ENCODE data around the gene CCDC78. TPM values are rescaled to one million over a fixed set of nuclear protein-coding genes. Genes with fewer than 3 reads are reported as not detected.
A peak's percentile ranks its signal among the peaks of the same experiment; 100 is the strongest.

CCDC78 gene
- total and polyA plus RNA-seq, 5 experiments from 2014 or later, result 1.1 to 15.1 (median 6.7) TPM; not detected in 1

DNA sequence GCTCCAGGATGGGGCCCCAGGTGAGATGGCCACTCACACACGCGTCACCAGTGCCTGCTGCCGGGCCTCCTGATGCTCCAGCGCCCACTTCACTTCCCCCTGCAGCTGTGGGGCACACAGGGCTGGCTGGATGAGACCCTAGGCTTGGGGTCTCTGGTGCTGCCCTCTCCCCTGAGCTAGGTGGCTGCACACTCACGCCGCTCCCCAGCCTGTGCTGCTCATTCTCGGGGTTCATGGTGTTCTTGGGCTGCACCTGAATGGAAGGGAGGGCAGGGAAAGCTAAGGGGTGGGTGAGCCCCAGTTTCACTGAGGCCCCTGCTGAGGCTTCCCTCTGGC is 1.2 kb downstream of the CCDC78 start:
- peaks cover 17 to 30% (median 21%) of the 10 kb centered on the region in 4 donors for H3K4me1 Mint-ChIP-seq
- DNase-seq (no peak), ATAC-seq (no peak)
- peak overlapping the region in 2 of 10 donors; percentile 30 to 34 for H3K4me3 Mint-ChIP-seq
- no peaks in the 10 kb centered on the region for H3K36me3 Mint-ChIP-seq
- H3K27ac Mint-ChIP-seq, result peak overlapping the region in 6 of 10 donors; percentile 22 to 79 (median 38)
- H3K9me3 Mint-ChIP-seq, result no peaks in the 10 kb centered on the region
- H3K27me3 Mint-ChIP-seq, result no peaks in the 10 kb centered on the region
- POLR2A ChIA-PET, result interaction anchor here (1.2 to 23.0 kb wide), 6 partner anchors 8 to 45 kb away, joined by 3 to 411 read pairs (median 28); partner anchors contain the start of genes ANTKMT, CCDC78, CIAO3 and HAGHL

DNA sequence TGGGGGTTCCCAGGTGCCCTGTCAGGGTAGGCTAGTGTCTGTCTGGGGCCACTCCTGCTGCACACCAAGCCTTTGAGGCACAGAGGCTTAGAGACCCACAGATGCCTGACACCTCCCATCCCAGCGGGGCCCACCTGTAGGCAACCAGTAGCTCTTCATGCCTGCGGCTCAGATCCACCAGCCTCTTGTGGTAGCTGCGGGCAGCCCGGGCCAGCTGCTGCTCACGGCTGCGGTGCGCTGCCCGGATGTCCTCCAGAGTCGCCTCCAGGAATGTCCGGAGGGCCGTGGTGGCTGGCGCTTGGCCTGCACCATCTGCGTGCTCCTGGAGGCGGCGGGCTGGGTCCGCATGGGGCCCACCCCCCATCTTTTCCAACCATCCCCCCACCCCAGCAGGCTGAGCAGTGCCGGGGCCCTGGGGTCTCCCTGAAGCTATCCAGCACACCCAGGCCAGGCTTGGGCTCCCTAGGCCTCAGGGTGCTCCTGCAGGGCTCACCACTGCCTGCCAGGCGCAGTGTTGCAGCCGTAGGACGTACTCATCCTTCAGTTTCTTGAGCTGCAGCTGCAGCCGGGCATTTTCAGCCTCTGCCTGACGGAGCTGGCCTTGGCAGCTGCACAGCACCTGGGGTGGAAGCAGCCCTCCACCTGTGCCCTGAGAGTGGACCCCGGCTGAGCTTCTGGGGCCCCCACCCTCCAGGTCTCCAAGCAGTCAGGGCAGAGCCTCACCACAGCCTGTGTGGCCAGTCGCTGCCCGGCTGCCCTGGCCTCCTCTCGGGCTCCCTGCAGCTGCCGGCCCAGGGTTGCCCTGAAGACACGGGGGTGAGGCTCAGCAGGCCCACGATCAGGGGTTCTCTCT is 1.8 kb downstream of the CCDC78 start:
- DNase-seq, result no peak
- Mint-ChIP-seq H3K4me3 (no peak overlapping the region), H3K27ac (peak overlapping the region in 4 of 10 donors; percentile 34 to 79 (median 57)), H3K36me3 (no peaks in the 10 kb centered on the region), H3K9me3 (no peaks in the 10 kb centered on the region), H3K27me3 (no peaks in the 10 kb centered on the region), H3K4me1 (peaks cover 17 to 36% (median 26%) of the 10 kb centered on the region in 4 donors)
- POLR2A ChIA-PET, result interaction anchor here (0.9 to 23.0 kb wide), 7 partner anchors 8 to 88 kb away, joined by 3 to 411 read pairs (median 5); partner anchors contain the start of genes ANTKMT, CCDC78, CIAO3 and HAGHL
- no peak for ATAC-seq

DNA sequence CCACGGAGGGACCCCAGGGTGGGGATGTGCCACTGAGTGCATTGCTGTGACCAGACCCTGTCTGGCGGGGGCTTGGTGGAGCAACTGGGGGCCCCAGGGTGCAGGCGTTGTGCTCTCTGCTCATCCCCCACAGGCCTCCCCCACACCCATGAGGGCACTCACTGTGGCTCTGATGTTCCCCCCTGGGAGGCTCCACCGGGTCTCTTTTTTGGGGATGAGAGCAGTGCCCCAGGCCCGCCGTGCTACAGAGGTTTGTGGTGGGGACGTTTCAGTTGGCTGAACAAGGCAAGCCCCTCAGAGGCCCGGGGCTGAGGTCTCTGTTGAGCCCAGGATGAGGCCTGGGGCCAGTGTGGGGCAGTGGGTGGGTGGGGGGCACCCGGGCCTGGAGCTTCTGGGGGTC is 2.5 kb downstream of the CCDC78 start:
- Mint-ChIP-seq H3K27ac (peak overlapping the region in 5 of 10 donors; percentile 17 to 66 (median 39)), H3K4me3 (peak overlapping the region in 4 of 10 donors; percentile 36 to 48 (median 40)), H3K36me3 (no peaks in the 10 kb centered on the region), H3K9me3 (no peaks in the 10 kb centered on the region), H3K27me3 (no peaks in the 10 kb centered on the region), H3K4me1 (peaks cover 23 to 43% (median 33%) of the 10 kb centered on the region in 4 donors)
- POLR2A ChIA-PET, result interaction anchor here (0.9 to 23.0 kb wide), 5 partner anchors 7 to 87 kb away, joined by 3 to 411 read pairs (median 16); partner anchors contain the start of genes ANTKMT, CCDC78, CIAO3 and HAGHL
- no peak for DNase-seq
- no peak for ATAC-seq

DNA sequence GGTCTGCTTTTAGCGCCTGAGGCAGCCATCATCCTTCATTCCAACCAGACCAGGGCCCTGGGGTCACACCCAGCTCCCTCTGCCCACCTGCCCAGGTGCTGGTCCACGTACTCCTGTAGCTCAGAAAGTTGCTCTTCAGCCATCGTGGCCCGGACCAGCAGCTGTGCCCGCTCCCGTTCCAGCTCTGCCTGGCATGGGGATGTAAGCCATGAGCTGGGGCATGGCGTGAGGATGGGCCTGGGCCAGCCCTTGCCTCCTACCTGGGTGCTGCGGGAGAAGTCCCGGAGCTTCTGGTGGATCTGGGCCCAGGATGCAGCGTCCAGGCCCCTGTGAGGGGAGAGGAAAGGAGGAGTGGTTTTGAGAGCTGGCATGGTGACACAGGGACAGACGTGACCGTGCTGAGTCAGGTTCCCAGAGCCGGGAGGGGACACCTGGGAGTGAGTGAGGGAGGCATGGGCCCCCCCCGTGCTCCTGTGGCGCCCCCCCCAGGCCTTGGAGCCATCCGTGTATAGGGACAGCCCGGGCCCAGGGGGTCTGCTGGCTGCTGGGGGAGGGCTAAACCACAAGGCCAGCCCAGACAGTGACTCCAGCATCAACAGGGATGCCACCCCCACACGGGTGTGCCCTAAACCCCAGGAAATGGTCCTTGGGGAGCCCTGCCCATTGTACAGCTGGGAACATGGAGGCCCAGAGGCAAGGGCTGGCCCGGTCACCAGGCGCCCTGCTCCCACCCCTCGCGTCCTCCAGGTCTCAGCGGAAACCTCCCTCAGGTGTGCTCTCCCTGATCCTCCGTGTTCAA is 3.2 kb downstream of the CCDC78 start:
- Mint-ChIP-seq H3K9me3 (no peaks in the 10 kb centered on the region), H3K4me3 (peak overlapping the region in 9 of 10 donors; percentile 44 to 83 (median 75)), H3K36me3 (no peaks in the 10 kb centered on the region), H3K4me1 (peaks cover 24 to 46% (median 38%) of the 10 kb centered on the region in 4 donors), H3K27ac (peak overlapping the region in 9 of 10 donors; percentile 17 to 95 (median 80)), H3K27me3 (no peaks in the 10 kb centered on the region)
- POLR2A ChIA-PET, result interaction anchor here (1.4 to 23.0 kb wide), 6 partner anchors 6 to 63 kb away, joined by 3 to 411 read pairs (median 36); partner anchors contain the start of genes ANTKMT, CCDC78, CIAO3 and HAGHL
- DNase-seq (no peak), ATAC-seq (no peak)

DNA sequence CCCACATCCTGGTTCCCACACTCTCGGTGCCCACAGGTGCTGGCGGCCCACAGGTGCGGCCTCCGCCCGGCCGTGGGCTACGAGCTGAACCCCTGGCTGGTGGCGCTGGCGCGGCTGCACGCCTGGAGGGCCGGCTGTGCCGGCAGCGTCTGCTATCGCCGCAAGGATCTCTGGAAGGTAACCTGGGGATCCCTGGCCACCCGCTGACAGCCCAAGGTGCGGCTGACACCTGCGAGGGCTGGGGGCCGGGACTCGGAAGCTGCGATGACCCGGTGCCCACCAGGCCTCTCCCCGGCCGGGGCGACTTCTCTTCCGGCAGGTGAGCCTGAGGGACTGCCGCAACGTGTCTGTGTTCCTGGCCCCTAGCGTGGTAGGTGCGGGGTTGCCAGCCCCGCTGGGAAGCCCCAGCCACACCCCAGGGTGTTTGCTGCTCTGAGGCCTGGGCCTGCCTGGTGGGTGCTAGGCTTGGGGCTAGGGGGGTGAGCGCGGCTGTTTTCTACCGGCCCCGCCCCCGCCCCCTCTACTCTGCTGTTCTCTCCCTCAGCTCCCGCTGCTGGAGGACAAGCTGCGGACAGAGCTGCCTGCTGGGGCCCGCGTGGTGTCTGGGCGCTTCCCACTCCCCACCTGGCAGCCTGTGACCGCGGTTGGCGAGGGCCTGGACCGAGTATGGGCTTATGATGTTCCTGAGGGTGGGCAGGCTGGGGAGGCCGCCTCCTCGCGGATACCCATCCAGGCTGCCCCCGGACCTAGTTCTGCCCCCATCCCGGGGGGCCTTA is 4.3 kb downstream of the CCDC78 start:
- peak overlapping the region; percentile 26 to 95 (median 82) for H3K27ac Mint-ChIP-seq
- POLR2A ChIA-PET, result interaction anchor here (0.5 to 21.0 kb wide), 14 partner anchors 10 to 486 kb away, joined by 3 to 411 read pairs (median 4); partner anchors contain the start of genes CCDC78, CHTF18, CIAO3 and HAGHL
- peak overlapping the region; percentile 39 to 83 (median 78) for H3K4me3 Mint-ChIP-seq
- ATAC-seq, result peak; percentile 42 to 49
- no peaks in the 10 kb centered on the region for H3K27me3 Mint-ChIP-seq
- DNase-seq, result peak in 6 of 10 donors; percentile 41 to 56 (median 49)
- H3K36me3 Mint-ChIP-seq, result no peaks in the 10 kb centered on the region
- no peaks in the 10 kb centered on the region for H3K9me3 Mint-ChIP-seq
- peaks cover 24 to 46% (median 38%) of the 10 kb centered on the region in 4 donors for H3K4me1 Mint-ChIP-seq

DNA sequence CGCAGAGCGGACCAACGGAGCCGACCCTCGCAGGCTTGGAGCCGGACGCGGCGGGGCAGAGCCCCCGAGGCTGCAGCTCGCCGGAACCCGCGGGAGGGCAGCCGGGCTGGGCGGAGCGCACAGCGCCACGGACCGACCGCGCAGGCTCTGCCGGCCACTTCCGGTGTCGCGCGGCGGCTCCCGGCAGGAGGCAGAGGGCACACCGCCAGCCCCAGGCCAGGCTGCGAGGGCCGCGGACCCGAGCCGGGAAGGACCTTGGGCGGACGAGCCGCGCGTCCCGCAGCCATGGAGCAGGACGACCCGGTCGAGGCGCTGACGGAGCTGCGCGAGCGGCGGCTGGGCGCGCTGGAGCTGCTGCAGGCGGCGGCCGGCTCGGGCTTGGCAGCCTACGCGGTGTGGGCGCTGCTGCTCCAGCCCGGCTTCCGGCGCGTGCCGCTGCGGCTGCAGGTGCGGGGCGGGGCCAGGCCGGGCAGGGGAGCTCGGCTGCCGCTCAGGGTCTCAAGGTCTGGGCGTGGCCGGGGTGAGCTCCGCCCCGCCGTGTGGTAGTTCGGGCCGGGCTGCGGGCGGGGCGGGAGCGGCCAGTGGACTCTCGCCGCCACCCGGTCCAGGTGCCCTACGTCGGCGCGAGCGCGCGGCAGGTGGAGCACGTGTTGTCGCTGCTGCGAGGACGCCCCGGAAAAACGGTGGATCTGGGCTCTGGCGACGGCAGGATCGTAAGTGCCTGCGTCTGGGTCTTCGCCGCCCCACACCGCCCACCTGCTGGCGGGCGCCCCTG is 5.1 kb downstream of the CCDC78 start, which contains the start of gene ANTKMT:
ANTKMT (plus strand) TSS at position 157 of the 775 bp plus-strand sequence; CDS start at position 286, 129 bp downstream.
- Mint-ChIP-seq H3K36me3 (no peaks in the 10 kb centered on the region), H3K27me3 (no peaks in the 10 kb centered on the region), H3K4me1 (peaks cover 25 to 51% (median 38%) of the 10 kb centered on the region in 4 donors), H3K9me3 (no peaks in the 10 kb centered on the region), H3K27ac (peak within 1 kb of the TSS; percentile 69 to 96 (median 91)), H3K4me3 (peak within 1 kb of the TSS; percentile 79 to 95 (median 87))
- ATAC-seq (peak; percentile 71), DNase-seq (peak; percentile 66 to 83 (median 78))
- POLR2A ChIA-PET, result interaction anchor here (0.8 to 21.0 kb wide), 14 partner anchors 9 to 321 kb away, joined by 3 to 411 read pairs (median 4); partner anchors contain the start of genes CCDC78, CHTF18, CIAO3 and HAGHL

DNA sequence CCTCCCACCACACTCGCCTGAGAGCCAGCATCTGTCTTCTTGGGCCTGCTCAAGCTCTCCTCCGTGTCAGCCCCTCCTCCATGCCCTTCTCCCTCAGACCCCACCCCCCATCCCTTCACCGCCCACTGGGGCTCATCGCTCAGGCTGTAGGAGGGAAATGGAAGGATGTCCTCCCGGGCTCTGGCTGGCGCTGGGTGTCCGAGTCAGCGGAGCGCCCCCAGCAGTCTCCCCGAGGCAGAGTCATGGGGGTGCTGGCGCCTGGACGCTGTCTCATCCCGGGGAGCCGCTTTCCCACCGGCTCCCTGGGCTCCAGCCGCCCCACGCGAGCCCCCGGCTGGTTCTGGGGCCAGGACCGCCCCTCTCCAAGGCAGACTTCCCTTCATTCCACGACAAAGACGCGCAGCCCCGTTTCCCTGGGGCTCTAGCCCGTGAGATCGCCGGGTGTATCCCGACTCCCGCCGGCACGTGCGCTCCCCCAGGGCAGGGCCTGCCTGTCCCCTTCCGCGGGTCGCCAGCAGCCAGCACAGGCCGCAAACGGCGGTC is 5.7 kb downstream of the CCDC78 start:
- Mint-ChIP-seq H3K27ac (peak overlapping the region; percentile 63 to 96 (median 88)), H3K36me3 (no peaks in the 10 kb centered on the region), H3K4me3 (peak overlapping the region; percentile 79 to 95 (median 87)), H3K4me1 (peaks cover 21 to 52% (median 41%) of the 10 kb centered on the region in 4 donors), H3K27me3 (no peaks in the 10 kb centered on the region), H3K9me3 (no peaks in the 10 kb centered on the region)
- DNase-seq, result peak in 5 of 10 donors; percentile 33 to 47 (median 41)
- POLR2A ChIA-PET, result interaction anchor here (0.7 to 21.0 kb wide), 16 partner anchors 8 to 320 kb away, joined by 3 to 411 read pairs (median 4); partner anchors contain the start of genes CCDC78, CHTF18, CIAO3 and HAGHL
- ATAC-seq, result peak; percentile 19 to 27

DNA sequence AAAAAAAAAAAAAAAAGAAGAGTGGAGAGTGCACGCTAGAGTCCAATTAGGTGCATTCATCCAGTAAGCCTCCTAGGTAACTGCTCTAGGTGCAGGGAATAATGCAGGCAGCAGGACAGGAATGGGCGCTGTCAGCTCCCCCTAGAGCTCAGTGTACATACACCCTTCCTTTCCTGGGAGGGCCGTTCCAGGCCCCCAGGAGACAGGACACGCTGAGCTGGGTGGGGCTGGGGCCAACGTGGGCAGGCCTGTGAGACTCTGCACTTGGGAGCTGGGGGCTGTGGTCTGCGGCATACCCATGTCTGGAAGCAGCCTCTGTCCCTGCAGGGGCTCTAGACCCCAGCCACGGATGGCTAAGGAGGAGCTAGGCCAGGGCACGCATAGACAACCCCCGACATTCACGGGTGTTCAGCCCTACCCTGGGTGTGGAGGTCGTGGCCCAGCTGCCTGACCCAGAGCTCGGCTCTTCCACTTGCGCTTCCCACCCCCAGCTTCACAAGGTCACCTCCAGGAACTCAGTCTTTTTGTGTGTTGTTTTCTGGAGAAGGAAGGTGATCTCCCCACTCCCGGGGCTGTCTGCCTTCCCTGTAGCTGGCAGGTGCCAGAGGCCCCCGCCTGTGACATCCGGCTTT is 6.3 kb downstream of the CCDC78 start:
- DNase-seq, result peak in 2 of 10 donors; percentile 53 to 55

DNA sequence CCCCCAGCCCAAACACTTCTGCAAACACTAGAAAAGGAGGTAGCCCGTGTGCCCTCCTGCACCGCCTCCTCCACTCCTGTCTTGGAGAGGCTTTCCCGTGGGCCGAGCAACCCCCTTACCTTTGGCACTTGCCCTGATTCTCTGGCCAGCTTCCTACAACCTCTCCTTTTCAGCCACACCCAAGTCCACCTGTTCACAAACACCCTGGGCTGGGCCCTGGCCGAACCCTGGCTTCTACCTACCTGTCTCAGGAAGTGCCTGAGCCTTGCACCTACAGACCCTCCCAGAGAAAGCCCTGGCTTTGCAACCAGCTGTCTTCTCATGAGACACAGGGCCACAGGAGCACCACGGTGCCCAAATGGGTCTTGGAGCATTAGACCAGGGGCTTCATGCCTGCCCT is 7.3 kb downstream of the CCDC78 start:
- POLR2A ChIA-PET, result interaction anchor here (1.2 to 21.0 kb wide), 3 partner anchors 16 to 69 kb away, joined by 3 to 411 read pairs (median 21); partner anchors contain the start of genes CCDC78, CHTF18, CIAO3 and HAGHL
- DNase-seq, result no peak
- peak overlapping the region; percentile 32 to 90 (median 78) for H3K27ac Mint-ChIP-seq
- peak overlapping the region; percentile 61 to 95 (median 84) for H3K4me3 Mint-ChIP-seq
- H3K4me1 Mint-ChIP-seq, result peaks cover 21 to 53% (median 44%) of the 10 kb centered on the region in 4 donors
- no peaks in the 10 kb centered on the region for H3K9me3 Mint-ChIP-seq
- no peaks in the 10 kb centered on the region for H3K27me3 Mint-ChIP-seq
- no peak for ATAC-seq
- H3K36me3 Mint-ChIP-seq, result no peaks in the 10 kb centered on the region

More for the DNA sequence above, 6.3 kb downstream of the CCDC78 start:
- Mint-ChIP-seq H3K36me3 (no peaks in the 10 kb centered on the region), H3K27me3 (no peaks in the 10 kb centered on the region), H3K4me3 (peak overlapping the region; percentile 79 to 95 (median 87)), H3K4me1 (peaks cover 21 to 48% (median 41%) of the 10 kb centered on the region in 4 donors), H3K9me3 (no peaks in the 10 kb centered on the region), H3K27ac (peak overlapping the region; percentile 63 to 96 (median 88))
- peak; percentile 4 to 5 for ATAC-seq
- POLR2A ChIA-PET, result interaction anchor here (0.5 to 21.0 kb wide), 13 partner anchors 15 to 319 kb away, joined by 3 to 411 read pairs (median 3); partner anchors contain the start of genes CCDC78, CHTF18, CIAO3 and HAGHL

DNA sequence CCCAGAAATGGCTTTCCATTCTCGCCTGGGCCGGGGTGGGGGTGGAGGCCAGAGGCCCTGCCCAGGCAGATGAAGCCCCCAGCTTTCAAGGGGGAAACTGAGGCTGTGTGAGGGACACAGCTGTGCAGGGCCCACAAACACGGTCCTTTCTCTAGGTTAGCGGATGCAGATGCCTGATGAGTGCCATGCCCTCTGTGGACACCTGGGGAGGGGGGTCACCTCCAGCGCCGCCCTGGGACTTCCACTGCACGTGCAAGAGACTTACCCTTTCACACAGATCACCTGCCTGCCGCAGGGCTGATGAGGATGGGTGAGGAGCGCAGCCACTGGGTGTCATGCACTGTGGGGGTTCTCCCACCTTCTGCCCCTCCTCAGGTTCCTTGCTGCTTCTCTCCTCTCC is 7.9 kb downstream of the CCDC78 start:
- no peaks in the 10 kb centered on the region for H3K9me3 Mint-ChIP-seq
- peak overlapping the region in 3 of 10 donors; percentile 80 to 95 (median 91) for H3K4me3 Mint-ChIP-seq
- no peak for DNase-seq
- peaks cover 19 to 50% (median 44%) of the 10 kb centered on the region in 4 donors for H3K4me1 Mint-ChIP-seq
- H3K27ac Mint-ChIP-seq, result peak overlapping the region in 3 of 10 donors; percentile 40 to 83 (median 51)
- ATAC-seq, result no peak
- no peaks in the 10 kb centered on the region for H3K36me3 Mint-ChIP-seq
- POLR2A ChIA-PET, result interaction anchor here (4.1 to 21.0 kb wide), 2 partner anchors 16 to 69 kb away, joined by 21 to 411 read pairs; partner anchors contain the start of genes CCDC78, CHTF18, CIAO3 and HAGHL
- H3K27me3 Mint-ChIP-seq, result no peaks in the 10 kb centered on the region

Data from naive thymus-derived CD8-positive, alpha-beta T cell (primary cell).